Mesothelial cell of epicardium (in vitro differentiated cells): Measurements from ENCODE around the gene GIMAP6. TPM values are rescaled to one million over a fixed set of nuclear protein-coding genes. Genes with fewer than 3 reads are reported as not detected.
"Not testable (repeated sequence)": the region's sequence is repeated elsewhere in the genome, so short reads cannot be mapped to it uniquely, and the experiment has no call there.

Source experiments
- DNase-seq, 2 experiments: peaks; one replicate each; pipeline ENCODE4 v3.0.0; 2021; ENCODE audit warnings: low spot score in 2 of 2; ENCODE audit not compliant: unreplicated experiment in 2 of 2
- H3K27ac Mint-ChIP-seq: 2 replicates; pipeline ENCODE4 v1.8.0; 2021; ENCODE audit warnings: mixed read lengths
- H3K27me3 Mint-ChIP-seq: 2 replicates; pipeline ENCODE4 v1.8.0; 2021; ENCODE audit warnings: low read depth, mixed read lengths
- H3K36me3 Mint-ChIP-seq: 2 replicates; pipeline ENCODE4 v1.8.0; 2021; ENCODE audit warnings: mixed read lengths
- H3K4me1 Mint-ChIP-seq: 2 replicates; pipeline ENCODE4 v1.8.0; 2021; ENCODE audit warnings: mixed read lengths
- H3K4me3 Mint-ChIP-seq: 2 replicates; pipeline ENCODE4 v1.8.0; 2021; ENCODE audit warnings: mild to moderate bottlenecking, moderate library complexity, mixed read lengths
- H3K9me3 Mint-ChIP-seq: 2 replicates; pipeline ENCODE4 v1.8.0; 2021; ENCODE audit warnings: mixed read lengths
- CTCF ChIP-seq: fragments of 200-600 bp; sonication (generic); IDR thresholded peaks from one replicate; pipeline ENCODE4 v1.5.0; 2021; ENCODE audit warnings: antibody characterized with exemption; ENCODE audit not compliant: unreplicated experiment
- total RNA-seq: library from RNA; stranded (reverse); gene quantifications from 3 replicates; pipeline ENCODE4 v1.2.1, GENCODE V29; 2021

The GIMAP6 gene
- total RNA-seq, 1 donor from 2014 or later: not detected

- no peak for TF ChIP-seq CTCF
- H3K36me3 Mint-ChIP-seq: no peaks in the 10 kb centered on the region
- DNase-seq: no peak
- no peaks in the 10 kb centered on the region for H3K27me3 Mint-ChIP-seq
- no peak overlapping the region for H3K4me3 Mint-ChIP-seq
- H3K4me1 Mint-ChIP-seq: no peaks in the 10 kb centered on the region
- H3K9me3 Mint-ChIP-seq: peaks cover 38% of the 10 kb centered on the region
- no peak overlapping the region for H3K27ac Mint-ChIP-seq
Measured at GRCh38 chr7:150586068-150586784, 46.0 kb downstream of the GIMAP6 start.

GRCh38 chr7:150585199-150585598, 47.0 kb downstream of the GIMAP6 start:
- Mint-ChIP-seq H3K27ac (no peak overlapping the region), H3K4me1 (no peaks in the 10 kb centered on the region), H3K4me3 (no peak overlapping the region), H3K36me3 (no peaks in the 10 kb centered on the region), H3K9me3 (peaks cover 37% of the 10 kb centered on the region), H3K27me3 (no peaks in the 10 kb centered on the region)
- no peak for TF ChIP-seq CTCF
- DNase-seq: no peak

GRCh38 chr7:150580638-150581394, 51.4 kb downstream of the GIMAP6 start:
- H3K9me3 Mint-ChIP-seq: peaks cover 45% of the 10 kb centered on the region
- H3K27ac Mint-ChIP-seq: no peak overlapping the region
- DNase-seq: no peak
- no peaks in the 10 kb centered on the region for H3K4me1 Mint-ChIP-seq
- no peaks in the 10 kb centered on the region for H3K27me3 Mint-ChIP-seq
- no peak overlapping the region for H3K4me3 Mint-ChIP-seq
- H3K36me3 Mint-ChIP-seq: no peaks in the 10 kb centered on the region
- TF ChIP-seq CTCF: no peak

GRCh38 chr7:150579979-150580637, 52.1 kb downstream of the GIMAP6 start:
- peaks cover 48% of the 10 kb centered on the region for H3K9me3 Mint-ChIP-seq
- not testable (repeated sequence) for H3K27ac Mint-ChIP-seq, H3K27me3 Mint-ChIP-seq, H3K4me3 Mint-ChIP-seq, H3K4me1 Mint-ChIP-seq, H3K36me3 Mint-ChIP-seq, DNase-seq

Other genes starting within 250 kb of the GIMAP6 start
- not detected in 3 replicates for gene GIMAP8, start 181.8 kb downstream of the GIMAP6 start, total RNA-seq
- gene GIMAP7, start 117.5 kb downstream of the GIMAP6 start, total RNA-seq: not detected in 3 replicates
- gene GIMAP4, start 65.0 kb downstream of the GIMAP6 start, total RNA-seq: not detected in 3 replicates
- not detected in 3 replicates for gene GIMAP2, start 53.3 kb upstream of the GIMAP6 start, total RNA-seq
- not detected in 3 replicates for gene GIMAP1, start 84.2 kb upstream of the GIMAP6 start, total RNA-seq
- not detected in 3 replicates for gene GIMAP5, start 105.0 kb upstream of the GIMAP6 start, total RNA-seq
- 1.9 to 2.8 TPM (median 2.3 TPM) in 3 replicates for gene TMEM176B, start 168.0 kb upstream of the GIMAP6 start, total RNA-seq
- gene TMEM176A, start 168.4 kb upstream of the GIMAP6 start, total RNA-seq: 2.5 to 3.6 TPM (median 3.1 TPM) in 3 replicates
- gene AOC1, start 220.1 kb upstream of the GIMAP6 start, total RNA-seq: not detected in 3 replicates